SK-N-MC (cell line): ENCODE results near the gene PIAS1.
"Not testable (repeated sequence)": the region's sequence is repeated elsewhere in the genome, so short reads cannot be mapped to it uniquely, and the experiment has no call there.

Experiments used
- DNase-seq: peaks from one replicate; pipeline ENCODE4 v3.0.0-alpha.2; 2011; ENCODE audit warnings: low read depth, low spot score
- H3K27ac ChIP-seq: fragments of 200-600 bp; sonication (generic); 2 replicates; pipeline ENCODE4 v1.5.1; 2016; ENCODE audit warnings: mixed run types
- H3K36me3 ChIP-seq: fragments of 200-600 bp; sonication (generic); 2 replicates; pipeline ENCODE4 v1.6.1; 2017; ENCODE audit warnings: antibody characterized with exemption, low read length, mixed read lengths; ENCODE audit not compliant: insufficient read depth
- H3K4me3 ChIP-seq: fragments of 200-600 bp; sonication (generic); 2 replicates; pipeline ENCODE4 v1.5.1; 2016
- H3K9ac ChIP-seq: fragments of 200-600 bp; sonication (generic); 2 replicates; pipeline ENCODE4 v1.8.0; 2017; ENCODE audit warnings: mixed run types, mixed read lengths; ENCODE audit not compliant: insufficient read length
- H3K9me3 ChIP-seq: fragments of 200-600 bp; sonication (generic); 2 replicates; pipeline ENCODE4 v1.6.1; 2017; ENCODE audit warnings: low read depth, mild to moderate bottlenecking, antibody characterized with exemption, low read length, moderate library complexity, mixed read lengths
- EZH2 ChIP-seq: fragments of 200-600 bp; sonication (generic); IDR thresholded peaks from one replicate; pipeline ENCODE4 v1.6.1; 2017; ENCODE audit warnings: antibody characterized with exemption
- FOXP2 ChIP-seq: optimal IDR thresholded peaks from 2 replicates; pipeline ENCODE3; 2011; ENCODE audit warnings: mild to moderate bottlenecking, moderate library complexity; ENCODE audit not compliant: insufficient read depth; ENCODE audit errors: extremely low read length, control extremely low read depth
- POLR2AphosphoS5 ChIP-seq: IDR thresholded peaks from 2 replicates; pipeline ENCODE4 v1.6.1; 2012; ENCODE audit warnings: mild to moderate bottlenecking, low read depth, low read length, borderline replicate concordance

PIAS1 gene

DNA sequence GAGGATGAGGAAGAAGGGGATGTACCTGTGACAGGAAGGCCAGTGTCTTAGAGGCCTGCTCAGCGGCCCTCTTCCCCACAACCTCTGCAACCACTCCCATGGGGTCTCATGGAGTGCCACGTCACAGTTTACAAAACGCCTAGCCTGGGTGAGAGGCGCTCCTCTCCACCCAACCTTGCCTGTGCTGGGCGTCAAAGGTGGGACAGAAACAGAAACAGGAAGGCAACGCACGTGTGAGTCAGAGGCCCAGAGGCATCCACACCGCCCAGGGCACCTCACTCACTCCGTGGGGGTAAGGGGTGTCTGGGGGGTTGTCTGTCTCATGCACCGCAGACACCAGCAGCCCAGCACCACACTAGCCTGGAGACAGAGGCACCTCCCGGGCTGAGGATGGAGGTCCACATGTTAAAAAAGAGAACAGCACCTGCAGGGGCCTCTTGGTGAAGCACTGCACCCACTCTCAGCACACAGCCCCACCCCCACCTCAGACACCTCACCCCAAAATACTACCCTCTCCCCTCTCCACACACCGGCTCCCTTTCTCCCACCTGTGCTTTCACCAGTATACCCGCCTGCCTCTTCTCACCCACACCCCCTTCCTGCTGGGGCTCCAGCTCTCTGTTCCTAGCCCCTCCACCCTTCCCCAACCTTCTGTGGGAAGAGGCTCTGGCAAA is 155.8 kb downstream of the PIAS1 start:
- TF ChIP-seq FOXP2 = no peak
- no peak for TF ChIP-seq POLR2AphosphoS5
- TF ChIP-seq EZH2 = no peak
- Histone ChIP-seq H3K27ac (no peak overlapping the region), H3K36me3 (peaks cover 10% of the 10 kb centered on the region; the same call in 1 of the 2 replicates), H3K9me3 (no peaks in the 10 kb centered on the region), H3K9ac (no peak overlapping the region), H3K4me3 (no peak overlapping the region)
- DNase-seq = no peak

GRCh38 chr15:68210409-68210756 is 156.3 kb downstream of the PIAS1 start:
- Histone ChIP-seq H3K27ac (no peak overlapping the region), H3K36me3 (peaks cover 13% of the 10 kb centered on the region; the same call in 1 of the 2 replicates), H3K4me3 (no peak overlapping the region), H3K9ac (no peak overlapping the region), H3K9me3 (no peaks in the 10 kb centered on the region)
- DNase-seq = no peak
- TF ChIP-seq EZH2 (no peak), POLR2AphosphoS5 (no peak; the same call in 1 of the 2 replicates), FOXP2 (no peak)

GRCh38 chr15:68210821-68211655 is 156.9 kb downstream of the PIAS1 start:
- no peak for DNase-seq
- H3K9ac ChIP-seq = no peak overlapping the region
- no peak overlapping the region for H3K27ac ChIP-seq
- no peak for TF ChIP-seq POLR2AphosphoS5
- peak; percentile 52 for TF ChIP-seq FOXP2
- no peak for TF ChIP-seq EZH2
- no peaks in the 10 kb centered on the region for H3K9me3 ChIP-seq
- H3K4me3 ChIP-seq = no peak overlapping the region
- peaks cover 15% of the 10 kb centered on the region; the same call in 1 of the 2 replicates for H3K36me3 ChIP-seq

DNA sequence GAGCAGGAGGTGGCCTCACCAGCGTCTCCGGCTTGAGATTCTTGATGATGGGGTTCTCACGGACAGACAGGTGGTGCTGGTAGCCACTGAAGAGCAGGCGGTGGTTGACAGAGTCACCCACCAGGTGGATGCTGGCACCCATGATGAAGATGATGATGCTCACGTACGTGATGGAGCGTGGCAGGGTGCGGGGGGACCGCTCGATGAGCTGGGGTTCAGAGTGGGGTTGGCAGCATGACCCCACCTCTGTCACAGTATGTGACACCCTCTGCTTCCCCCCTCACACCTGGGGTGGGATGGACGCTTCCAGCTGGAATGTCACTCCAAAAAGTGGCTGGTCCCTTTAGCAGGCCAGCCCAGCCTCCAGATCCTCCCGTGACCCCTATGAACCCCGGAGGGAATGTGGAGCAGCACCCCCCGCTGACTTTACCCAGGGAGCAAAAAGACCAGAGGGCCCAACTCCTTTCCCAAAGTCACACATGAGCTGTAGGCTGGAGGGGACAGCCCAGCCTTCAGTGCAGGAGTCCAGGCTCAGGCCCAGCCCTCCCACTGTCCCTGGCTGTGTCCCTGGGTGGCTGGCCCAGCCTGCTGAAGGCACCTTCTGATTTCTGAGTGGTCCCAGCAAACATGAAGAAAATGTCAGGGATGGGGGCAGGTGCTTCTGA is 157.7 kb downstream of the PIAS1 start:
- TF ChIP-seq POLR2AphosphoS5 (no peak), EZH2 (no peak), FOXP2 (no peak)
- Histone ChIP-seq H3K9ac (no peak overlapping the region), H3K9me3 (no peaks in the 10 kb centered on the region), H3K36me3 (peaks cover 22% of the 10 kb centered on the region), H3K27ac (no peak overlapping the region), H3K4me3 (no peak overlapping the region)
- DNase-seq = no peak

DNA sequence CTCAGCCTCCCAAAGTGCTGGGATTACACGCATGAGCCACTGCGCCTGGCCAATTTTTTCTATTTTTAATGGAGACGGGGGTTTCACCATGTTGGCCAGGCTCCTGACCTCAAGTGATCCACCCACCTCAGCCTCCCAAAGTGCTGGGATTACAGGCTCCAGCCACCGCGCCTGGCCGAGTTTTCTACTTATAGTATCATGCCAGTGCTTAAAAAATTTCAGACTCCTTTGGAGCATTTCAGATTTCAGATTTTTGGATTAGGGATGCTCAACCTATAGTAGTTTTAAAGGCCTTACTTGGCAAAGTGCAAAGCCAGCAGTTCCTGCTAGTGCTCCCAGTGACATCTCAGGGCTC is 159.4 kb downstream of the PIAS1 start:
- not testable (repeated sequence) for H3K9ac ChIP-seq, DNase-seq, H3K4me3 ChIP-seq, H3K27ac ChIP-seq, H3K9me3 ChIP-seq
- H3K36me3 ChIP-seq = peaks cover 39% of the 10 kb centered on the region

GRCh38 chr15:68213991-68214837 is 160.1 kb downstream of the PIAS1 start:
- no peak for TF ChIP-seq EZH2
- no peak for TF ChIP-seq FOXP2
- no peak for TF ChIP-seq POLR2AphosphoS5
- DNase-seq = no peak
- no peak overlapping the region for H3K4me3 ChIP-seq
- no peak overlapping the region for H3K27ac ChIP-seq
- no peak overlapping the region for H3K9ac ChIP-seq
- peaks cover 46% of the 10 kb centered on the region for H3K36me3 ChIP-seq
- no peaks in the 10 kb centered on the region for H3K9me3 ChIP-seq

- no peak overlapping the region for H3K9ac ChIP-seq
- DNase-seq = no peak
- H3K27ac ChIP-seq = no peak overlapping the region
- no peak overlapping the region for H3K4me3 ChIP-seq
- TF ChIP-seq FOXP2 (no peak), POLR2AphosphoS5 (no peak), EZH2 (no peak)
- peaks cover 53% of the 10 kb centered on the region for H3K36me3 ChIP-seq
- H3K9me3 ChIP-seq = no peaks in the 10 kb centered on the region
Observed at GRCh38 chr15:68214838-68215254, 160.7 kb downstream of the PIAS1 start.

DNA sequence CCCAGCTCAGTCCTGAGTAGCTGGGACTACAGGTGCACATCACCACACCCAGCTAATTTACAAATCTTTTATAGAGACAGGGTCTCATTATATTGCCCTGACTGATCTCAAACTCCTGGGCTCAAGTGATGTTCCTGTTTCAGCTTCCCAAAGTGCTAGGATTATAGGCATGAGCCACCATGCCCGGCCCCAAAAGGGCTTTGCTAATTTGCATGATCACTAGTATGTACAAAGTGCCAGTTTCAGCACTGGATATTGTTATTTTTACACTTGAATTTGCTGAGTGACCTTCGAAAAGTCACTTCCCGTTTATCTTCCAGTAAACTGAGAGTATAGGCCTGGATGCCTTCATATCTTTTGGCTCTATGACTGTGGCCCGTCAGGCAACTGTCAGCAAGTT is 163.2 kb downstream of the PIAS1 start:
- peaks cover 49% of the 10 kb centered on the region for H3K36me3 ChIP-seq
- DNase-seq = no peak

More for the DNA sequence above, 163.2 kb downstream of the PIAS1 start:
- no peak for TF ChIP-seq POLR2AphosphoS5
- no peaks in the 10 kb centered on the region for H3K9me3 ChIP-seq
- no peak overlapping the region for H3K27ac ChIP-seq
- no peak overlapping the region for H3K4me3 ChIP-seq
- no peak overlapping the region for H3K9ac ChIP-seq
